H1 (cell line): ENCODE results near the gene TRAF5. TPM values are rescaled to one million over a fixed set of nuclear protein-coding genes. Genes with fewer than 3 reads are reported as not detected.

Source experiments
- CBX5 ChIP-seq: fragments of 300-800, 300-1000 bp; sonication (generic); IDR thresholded peaks from 2 replicates; pipeline ENCODE4 v1.7.1; 2016; ENCODE audit warnings: antibody characterized with exemption, low read length, low read depth
- CEBPB ChIP-seq: IDR thresholded peaks from 2 replicates; pipeline ENCODE4 v1.6.1; 2012; ENCODE audit warnings: low read depth, low read length
- JUN ChIP-seq: IDR thresholded peaks from 2 replicates; pipeline ENCODE4 v1.6.1; 2011; ENCODE audit warnings: low read depth, mild to moderate bottlenecking, improper control_type of control experiment, low read length
- MAX ChIP-seq: IDR thresholded peaks from 2 replicates; pipeline ENCODE4 v1.6.1; 2012; ENCODE audit warnings: inconsistent platforms
- PHF8 ChIP-seq: fragments of 200-600 bp; sonication (generic); conservative IDR thresholded peaks from 2 replicates; pipeline ENCODE4 v1.7.1; 2012; ENCODE audit warnings: low read depth, mild to moderate bottlenecking, inconsistent platforms, low read length, moderate library complexity
- POLR2AphosphoS5 ChIP-seq: IDR thresholded peaks from 2 replicates; pipeline ENCODE4 v1.6.1; 2011; ENCODE audit warnings: low read depth, low read length
- RNF2 ChIP-seq: fragments of 200-900, 300-1000 bp; sonication (generic); IDR thresholded peaks from 2 replicates; pipeline ENCODE4 v1.7.1; 2016; ENCODE audit warnings: borderline replicate concordance, low read depth, mild to moderate bottlenecking, antibody characterized with exemption, low read length; ENCODE audit not compliant: poor library complexity, severe bottlenecking; ENCODE audit errors: missing control alignments
- RXRA ChIP-seq: IDR thresholded peaks from 2 replicates; pipeline ENCODE4 v1.6.1; 2011; ENCODE audit warnings: low read depth, mild to moderate bottlenecking, low read length, moderate library complexity; ENCODE audit not compliant: insufficient read depth
- USF2 ChIP-seq: IDR thresholded peaks from 2 replicates; pipeline ENCODE4 v1.6.1; 2011; ENCODE audit warnings: low read length, improper control_type of control experiment
- ZNF274 ChIP-seq: IDR thresholded peaks from 2 replicates; pipeline ENCODE4 v1.7.0; 2012; ENCODE audit warnings: low read length, borderline replicate concordance; ENCODE audit errors: extremely low read depth
- polyA plus RNA-seq, 7 experiments: library from polyadenylated mRNA; depleted of rRNA in 3 of 7; stranded (reverse) in 5 of 7; unstranded in 2 of 7; fragments of >200 nt in 5 of 7; fragments of 200-250 nt in 2 of 7; gene quantifications; 1 replicate in 5 of 7; 2 replicates in 1 of 7; 4 replicates in 1 of 7; pipeline versions ENCODE4 v1.2.1 to v1.2.3, GENCODE V29; 2011 to 2013; ENCODE audit warnings: missing spikeins in 2 of 7, mixed read lengths in 2 of 7
- total RNA-seq: library from RNA; stranded (reverse); fragmentation: NEBNext Ultra II Directional; extraction: Animal tissue kit (Norgen Biotek cat#: 25700); gene quantifications from 2 replicates; pipeline ENCODE4 v1.2.1, GENCODE V29; 2021

TRAF5 gene
- total and polyA plus RNA-seq, 2 of the 8 experiments (the other 6 are each of a cell fraction or from before 2014, with no cell fraction given), result 13.0 to 17.1 TPM

- no peak for TF ChIP-seq USF2
- no peak for TF ChIP-seq ZNF274
- TF ChIP-seq RNF2, result no peak
- no peak for TF ChIP-seq CBX5
- TF ChIP-seq MAX, result no peak
- no peak for TF ChIP-seq POLR2AphosphoS5
- TF ChIP-seq RXRA, result no peak
- no peak for TF ChIP-seq CEBPB
- no peak for TF ChIP-seq JUN
- TF ChIP-seq PHF8, result no peak
Observed at GRCh38 chr1:211341999-211342398, 15.4 kb downstream of the TRAF5 start (continued).
